Hepatocyte (in vitro differentiated cells): Measurements from ENCODE around the gene RPP40.

ENCODE experiments used
- EZH2 ChIP-seq: fragments of 200-600 bp; sonication (generic); IDR thresholded peaks from 2 replicates; pipeline ENCODE4 v1.6.1; 2016; ENCODE audit warnings: antibody characterized with exemption, mild to moderate bottlenecking, borderline replicate concordance
- TF ChIP-seq, protein P1 (sequence below): fragments of 200-600 bp; sonication (generic); IDR thresholded peaks from 2 replicates; pipeline ENCODE4 v1.5.1; 2016; ENCODE audit warnings: antibody characterized with exemption, mild to moderate bottlenecking; ENCODE audit not compliant: poor library complexity

DNA sequence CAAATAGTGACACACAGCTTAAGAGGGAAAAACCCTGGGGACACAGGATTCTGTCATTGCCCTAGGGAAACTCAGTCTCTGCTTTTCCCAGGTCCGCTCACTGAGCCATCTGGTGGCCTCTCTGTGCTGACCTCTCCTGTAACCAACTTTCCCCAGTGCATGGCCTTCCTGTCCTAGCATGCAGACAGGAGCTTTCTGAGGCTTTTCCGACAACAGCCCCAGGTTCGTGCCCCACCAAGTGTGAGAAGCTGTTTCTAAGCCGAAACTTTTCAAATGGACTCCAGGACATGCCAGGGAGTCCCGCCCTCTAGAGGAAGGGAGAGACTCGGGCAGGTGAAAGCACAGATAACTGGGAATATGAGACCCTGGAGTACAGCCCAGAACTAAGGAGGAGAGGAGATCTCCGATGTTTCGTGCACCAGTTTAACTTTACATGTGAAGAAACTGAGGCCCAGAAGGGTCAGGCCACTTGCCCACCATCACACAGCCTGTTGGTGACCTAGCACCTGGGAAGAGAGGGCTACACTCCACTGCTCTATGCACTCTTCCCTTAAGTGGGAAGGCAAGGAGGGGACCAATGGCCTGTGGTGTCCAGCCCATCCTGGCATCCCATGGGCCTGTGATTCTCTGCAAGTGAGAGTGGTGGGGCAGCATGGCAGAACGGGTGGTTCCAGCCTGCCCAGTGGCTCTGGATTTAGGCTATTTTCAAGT lies 46.2 kb downstream of the RPP40 start:
- TF ChIP-seq, protein P1, sequence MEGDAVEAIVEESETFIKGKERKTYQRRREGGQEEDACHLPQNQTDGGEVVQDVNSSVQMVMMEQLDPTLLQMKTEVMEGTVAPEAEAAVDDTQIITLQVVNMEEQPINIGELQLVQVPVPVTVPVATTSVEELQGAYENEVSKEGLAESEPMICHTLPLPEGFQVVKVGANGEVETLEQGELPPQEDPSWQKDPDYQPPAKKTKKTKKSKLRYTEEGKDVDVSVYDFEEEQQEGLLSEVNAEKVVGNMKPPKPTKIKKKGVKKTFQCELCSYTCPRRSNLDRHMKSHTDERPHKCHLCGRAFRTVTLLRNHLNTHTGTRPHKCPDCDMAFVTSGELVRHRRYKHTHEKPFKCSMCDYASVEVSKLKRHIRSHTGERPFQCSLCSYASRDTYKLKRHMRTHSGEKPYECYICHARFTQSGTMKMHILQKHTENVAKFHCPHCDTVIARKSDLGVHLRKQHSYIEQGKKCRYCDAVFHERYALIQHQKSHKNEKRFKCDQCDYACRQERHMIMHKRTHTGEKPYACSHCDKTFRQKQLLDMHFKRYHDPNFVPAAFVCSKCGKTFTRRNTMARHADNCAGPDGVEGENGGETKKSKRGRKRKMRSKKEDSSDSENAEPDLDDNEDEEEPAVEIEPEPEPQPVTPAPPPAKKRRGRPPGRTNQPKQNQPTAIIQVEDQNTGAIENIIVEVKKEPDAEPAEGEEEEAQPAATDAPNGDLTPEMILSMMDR: no peak
- TF ChIP-seq EZH2: no peak
